HG02759 (cell line): ENCODE data around the gene NDUFS5.
"Not testable (repeated sequence)": the region's sequence is repeated elsewhere in the genome, so short reads cannot be mapped to it uniquely, and the experiment has no call there.

Experiments
- ATAC-seq: cut with Tn5 transposase; IDR thresholded peaks from one replicate; pipeline ENCODE4 v1.9.1; 2021; ENCODE audit warnings: mild to moderate bottlenecking, moderate library complexity; ENCODE audit not compliant: unreplicated experiment

The NDUFS5 gene

GRCh38 chr1:39061951-39062350 is 35.8 kb downstream of the NDUFS5 start:
- no peak for ATAC-seq

- ATAC-seq = no peak
These were observed 37.0 kb downstream of the NDUFS5 start for GRCh38 chr1:39063191-39063590.

- no peak for ATAC-seq
These were observed 37.6 kb downstream of the NDUFS5 start for GRCh38 chr1:39063775-39064174.

GRCh38 chr1:39065542-39065941 is 39.4 kb downstream of the NDUFS5 start:
- no peak for ATAC-seq

GRCh38 chr1:39068227-39068626 is 42.1 kb downstream of the NDUFS5 start:
- not testable (repeated sequence) for ATAC-seq

GRCh38 chr1:39071557-39071956 is 45.4 kb downstream of the NDUFS5 start:
- ATAC-seq = not testable (repeated sequence)

- ATAC-seq = no peak
These were observed 50.1 kb downstream of the NDUFS5 start for GRCh38 chr1:39076127-39076798.

- ATAC-seq = no peak
These were observed 50.6 kb downstream of the NDUFS5 start for GRCh38 chr1:39076799-39077148.

- ATAC-seq = no peak
These were observed 54.2 kb downstream of the NDUFS5 start for GRCh38 chr1:39080269-39080826.

GRCh38 chr1:39080831-39081270 is 54.7 kb downstream of the NDUFS5 start:
- no peak for ATAC-seq

GRCh38 chr1:39081271-39082009 is 55.3 kb downstream of the NDUFS5 start:
- no peak for ATAC-seq

GRCh38 chr1:39082010-39082799 is 56.1 kb downstream of the NDUFS5 start:
- no peak for ATAC-seq

GRCh38 chr1:39082811-39083576 is 56.8 kb downstream of the NDUFS5 start:
- no peak for ATAC-seq

GRCh38 chr1:39084191-39084590 is 58.0 kb downstream of the NDUFS5 start:
- no peak for ATAC-seq
